Natural killer cell (primary cell): ENCODE measurements around the gene MZF1. TPM values are rescaled to one million over a fixed set of nuclear protein-coding genes. Genes with fewer than 3 reads are reported as not detected.
A peak's percentile ranks its signal among the peaks of the same experiment; 100 is the strongest.

Source experiments
- ATAC-seq, 3 donors: fragments of 150-1000 bp in 2 of 3; fragments of 200-7000 bp in 1 of 3; cut with Tn5 transposase; 1 replicate in 1 of 3; 2 replicates in 2 of 3; pipeline ENCODE4 v1.10.0; 2021; ENCODE audit warnings: mild to moderate bottlenecking in 2 of 3, moderate library complexity in 2 of 3
- DNase-seq, 2 donors: peaks; one replicate each; pipeline versions ENCODE4 v3.0.0 to v3.0.0-alpha.2; 2013 to 2021; ENCODE audit warnings: mixed read lengths in 1 of 2
- H3K27ac ChIP-seq: one replicate; pipeline ENCODE4 v1.5.1; 2013; ENCODE audit warnings: mild to moderate bottlenecking, low read length
- H3K27me3 ChIP-seq: one replicate; pipeline ENCODE4 v1.6.1; 2013; ENCODE audit warnings: low read length; ENCODE audit not compliant: control insufficient read depth, insufficient read depth
- H3K36me3 ChIP-seq: one replicate; pipeline ENCODE4 v1.6.1; 2013; ENCODE audit warnings: low read length; ENCODE audit not compliant: control insufficient read depth, insufficient read depth
- H3K4me1 ChIP-seq: one replicate; pipeline ENCODE4 v1.6.1; 2013; ENCODE audit warnings: low read length; ENCODE audit not compliant: control insufficient read depth, insufficient read depth
- H3K4me3 ChIP-seq: one replicate; pipeline ENCODE4 v1.5.1; 2013; ENCODE audit warnings: low read length
- H3K9me3 ChIP-seq: one replicate; pipeline ENCODE4 v1.6.1; 2013; ENCODE audit warnings: low read length; ENCODE audit not compliant: control insufficient read depth, insufficient read depth
- H3K27ac Mint-ChIP-seq, 2 donors: one replicate each; pipeline ENCODE4 v1.8.0; 2022; ENCODE audit warnings: mild to moderate bottlenecking in 2 of 2, mixed read lengths in 2 of 2, moderate library complexity in 1 of 2
- H3K27me3 Mint-ChIP-seq, 2 donors: one replicate each; pipeline ENCODE4 v1.8.0; 2022; ENCODE audit warnings: low read depth in 2 of 2, mixed read lengths in 2 of 2
- H3K36me3 Mint-ChIP-seq: one replicate; pipeline ENCODE4 v1.8.0; 2022; ENCODE audit warnings: mixed read lengths
- H3K4me1 Mint-ChIP-seq, 2 donors: one replicate each; pipeline ENCODE4 v1.8.0; 2022; ENCODE audit warnings: mixed read lengths in 2 of 2
- H3K4me3 Mint-ChIP-seq: one replicate; pipeline ENCODE4 v1.8.0; 2022; ENCODE audit warnings: mild to moderate bottlenecking, moderate library complexity, mixed read lengths
- H3K9me3 Mint-ChIP-seq, 2 donors: one replicate each; pipeline ENCODE4 v1.8.0; 2022; ENCODE audit warnings: mixed read lengths in 2 of 2
- WGBS: methylation state at CpG from one replicate; pipeline ENCODE4 v1.1.7; 2013; ENCODE audit warnings: missing lambda C conversion rate; ENCODE audit not compliant: insufficient coverage; 5-methylcytosine and 5-hydroxymethylcytosine counted together
- intact Hi-C: fragments of 100-400 bp; cut with micrococcal nuclease; formaldehyde crosslinking; loops from one replicate; pipeline ENCODE4 v1.14.2; 2022
- total RNA-seq, 4 donors: library from RNA; stranded (reverse); fragments of 120-200 nt in 1 of 4; gene quantifications; one replicate each; pipeline versions ENCODE4 v1.2.3 to v1.2.4, GENCODE V29; 2013 to 2022
- TF ChIP-seq, protein P1 (sequence below): fragments of 200-600 bp; IDR thresholded peaks from one replicate; pipeline ENCODE4 v1.8.0; 2022; ENCODE audit warnings: antibody characterized with exemption

Gene MZF1
- total RNA-seq, 3 donors from 2014 or later (not counting 1 experiment from before 2014, with no cell fraction given): 24.9 to 40.1 (median 37.3) TPM

DNA sequence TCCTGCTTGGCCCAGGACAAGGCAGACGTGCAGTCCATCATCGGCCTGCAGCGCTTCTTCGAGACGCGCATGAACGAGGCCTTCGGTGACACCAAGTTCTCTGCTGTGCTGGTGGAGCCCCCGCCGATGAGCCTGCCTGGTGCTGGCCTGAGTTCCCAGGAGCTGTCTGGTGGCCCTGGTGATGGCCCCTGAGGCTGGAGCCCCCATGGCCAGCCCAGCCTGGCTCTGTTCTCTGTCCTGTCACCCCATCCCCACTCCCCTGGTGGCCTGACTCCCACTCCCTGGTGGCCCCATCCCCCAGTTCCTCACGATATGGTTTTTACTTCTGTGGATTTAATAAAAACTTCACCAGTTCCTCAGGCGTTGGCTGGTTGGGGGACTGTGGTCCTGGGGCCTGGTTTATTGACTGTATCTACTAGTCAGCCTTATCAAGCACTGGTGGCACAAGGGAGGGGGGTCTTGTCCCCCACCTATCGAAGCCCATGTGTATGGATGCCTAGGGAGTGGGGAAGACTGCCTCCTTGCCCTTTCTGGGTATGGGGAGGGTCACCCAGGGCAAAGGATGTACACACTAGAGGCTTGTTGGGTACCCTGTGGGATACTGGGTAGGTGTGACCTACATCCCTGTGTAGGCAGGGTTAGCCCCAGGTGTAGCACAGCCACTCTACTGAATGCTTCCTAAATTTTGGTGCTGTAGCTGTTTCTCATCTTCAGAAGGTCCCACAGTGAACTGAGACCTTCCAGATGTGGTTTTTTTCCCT, 22.6 kb downstream of the MZF1 start:
- H3K4me3 ChIP-seq: no peak overlapping the region
- no peaks in the 10 kb centered on the region for H3K27me3 ChIP-seq
- no peaks in the 10 kb centered on the region for H3K9me3 ChIP-seq
- H3K36me3 ChIP-seq: peaks cover 72% of the 10 kb centered on the region
- H3K4me1 ChIP-seq: peaks cover 32% of the 10 kb centered on the region
- Mint-ChIP-seq H3K9me3 (no peaks in the 10 kb centered on the region), H3K27me3 (no peaks in the 10 kb centered on the region), H3K4me3 (no peak overlapping the region), H3K36me3 (no peaks in the 10 kb centered on the region), H3K27ac (peak overlapping the region; percentile 16 to 44), H3K4me1 (peaks cover 36 to 44% of the 10 kb centered on the region in 2 donors)
- no peak overlapping the region for H3K27ac ChIP-seq
- TF ChIP-seq, protein P1, sequence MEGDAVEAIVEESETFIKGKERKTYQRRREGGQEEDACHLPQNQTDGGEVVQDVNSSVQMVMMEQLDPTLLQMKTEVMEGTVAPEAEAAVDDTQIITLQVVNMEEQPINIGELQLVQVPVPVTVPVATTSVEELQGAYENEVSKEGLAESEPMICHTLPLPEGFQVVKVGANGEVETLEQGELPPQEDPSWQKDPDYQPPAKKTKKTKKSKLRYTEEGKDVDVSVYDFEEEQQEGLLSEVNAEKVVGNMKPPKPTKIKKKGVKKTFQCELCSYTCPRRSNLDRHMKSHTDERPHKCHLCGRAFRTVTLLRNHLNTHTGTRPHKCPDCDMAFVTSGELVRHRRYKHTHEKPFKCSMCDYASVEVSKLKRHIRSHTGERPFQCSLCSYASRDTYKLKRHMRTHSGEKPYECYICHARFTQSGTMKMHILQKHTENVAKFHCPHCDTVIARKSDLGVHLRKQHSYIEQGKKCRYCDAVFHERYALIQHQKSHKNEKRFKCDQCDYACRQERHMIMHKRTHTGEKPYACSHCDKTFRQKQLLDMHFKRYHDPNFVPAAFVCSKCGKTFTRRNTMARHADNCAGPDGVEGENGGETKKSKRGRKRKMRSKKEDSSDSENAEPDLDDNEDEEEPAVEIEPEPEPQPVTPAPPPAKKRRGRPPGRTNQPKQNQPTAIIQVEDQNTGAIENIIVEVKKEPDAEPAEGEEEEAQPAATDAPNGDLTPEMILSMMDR: no peak
- no peak for ATAC-seq
- 94% methylated on average over 13 of the region's 13 CpGs for WGBS
- DNase-seq: peak in 1 of 2 donors; percentile 16
- intact Hi-C loops: no loop called here

DNA sequence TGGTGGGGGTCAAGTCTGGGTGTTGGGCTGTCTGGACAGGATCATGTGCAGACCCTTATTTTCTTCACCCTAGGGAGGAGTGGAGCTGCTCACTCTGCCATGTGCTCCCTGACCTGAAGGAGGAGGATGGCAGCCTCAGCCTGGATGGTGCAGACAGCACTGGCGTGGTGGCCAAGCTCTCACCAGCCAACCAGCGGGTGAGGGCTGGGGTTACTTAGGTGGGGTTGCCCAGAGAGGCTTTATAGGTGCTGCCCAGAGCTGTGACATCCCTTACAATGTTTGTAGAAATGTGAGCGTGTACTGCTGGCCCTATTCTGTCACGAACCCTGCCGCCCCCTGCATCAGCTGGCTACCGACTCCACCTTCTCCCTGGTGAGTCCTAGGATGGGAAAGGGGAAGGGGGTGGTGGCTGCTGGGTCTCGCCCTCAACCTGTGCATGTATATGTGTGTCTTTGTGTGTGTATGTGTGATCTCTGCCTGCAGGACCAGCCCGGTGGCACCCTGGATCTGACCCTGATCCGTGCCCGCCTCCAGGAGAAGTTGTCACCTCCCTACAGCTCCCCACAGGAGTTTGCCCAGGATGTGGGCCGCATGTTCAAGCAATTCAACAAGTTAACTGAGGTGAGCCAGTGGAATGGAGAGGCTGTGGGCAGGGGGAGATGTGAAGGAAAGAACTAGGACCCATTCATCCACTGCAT, 23.3 kb downstream of the MZF1 start:
- no peaks in the 10 kb centered on the region for H3K9me3 Mint-ChIP-seq
- DNase-seq (no peak), ATAC-seq (no peak)
- H3K27me3 Mint-ChIP-seq: no peaks in the 10 kb centered on the region
- peaks cover 34% of the 10 kb centered on the region for H3K4me1 ChIP-seq
- TF ChIP-seq, protein P1: no peak
- no peak overlapping the region for H3K4me3 ChIP-seq
- H3K36me3 Mint-ChIP-seq: no peaks in the 10 kb centered on the region
- peaks cover 35 to 44% of the 10 kb centered on the region in 2 donors for H3K4me1 Mint-ChIP-seq
- intact Hi-C loops: no loop called here
- H3K27me3 ChIP-seq: no peaks in the 10 kb centered on the region
- H3K4me3 Mint-ChIP-seq: peak overlapping the region; percentile 31
- no peak overlapping the region for H3K27ac Mint-ChIP-seq
- H3K36me3 ChIP-seq: peaks cover 72% of the 10 kb centered on the region
- H3K27ac ChIP-seq: no peak overlapping the region
- 97% methylated on average over 11 of the region's 11 CpGs for WGBS
- no peaks in the 10 kb centered on the region for H3K9me3 ChIP-seq

DNA sequence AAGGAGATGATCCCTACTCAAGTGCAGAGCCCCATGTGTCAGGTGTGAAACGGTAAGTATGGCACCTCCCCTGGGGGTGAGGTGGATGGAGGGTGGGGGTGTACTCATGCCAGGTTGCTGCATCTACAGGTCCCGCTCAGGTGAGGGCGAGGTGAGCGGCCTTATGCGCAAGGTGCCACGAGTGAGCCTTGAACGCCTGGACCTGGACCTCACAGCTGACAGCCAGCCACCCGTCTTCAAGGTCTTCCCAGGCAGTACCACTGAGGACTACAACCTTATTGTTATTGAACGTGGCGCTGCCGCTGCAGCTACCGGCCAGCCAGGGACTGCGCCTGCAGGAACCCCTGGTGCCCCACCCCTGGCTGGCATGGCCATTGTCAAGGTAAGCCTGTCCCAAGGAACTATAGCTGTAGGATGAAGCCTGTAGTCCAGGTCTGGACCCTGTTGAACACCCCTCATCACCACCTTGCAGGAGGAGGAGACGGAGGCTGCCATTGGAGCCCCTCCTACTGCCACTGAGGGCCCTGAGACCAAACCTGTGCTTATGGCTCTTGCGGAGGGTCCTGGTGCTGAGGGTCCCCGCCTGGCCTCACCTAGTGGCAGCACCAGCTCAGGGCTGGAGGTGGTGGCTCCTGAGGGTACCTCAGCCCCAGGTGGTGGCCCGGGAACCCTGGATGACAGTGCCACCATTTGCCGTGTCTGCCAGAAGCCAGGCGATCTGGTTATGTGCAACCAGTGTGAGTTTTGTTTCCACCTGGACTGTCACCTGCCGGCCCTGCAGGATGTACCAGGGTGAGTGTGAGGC, 24.1 kb downstream of the MZF1 start:
- peaks cover 31 to 40% of the 10 kb centered on the region in 2 donors for H3K4me1 Mint-ChIP-seq
- DNase-seq (peak in 1 of 2 donors; percentile 17), ATAC-seq (no peak)
- no peak overlapping the region for H3K27ac Mint-ChIP-seq
- no peak overlapping the region for H3K4me3 Mint-ChIP-seq
- Histone ChIP-seq H3K4me1 (peaks cover 27% of the 10 kb centered on the region), H3K27me3 (no peaks in the 10 kb centered on the region), H3K27ac (no peak overlapping the region), H3K9me3 (no peaks in the 10 kb centered on the region), H3K4me3 (no peak overlapping the region), H3K36me3 (peaks cover 72% of the 10 kb centered on the region)
- WGBS: 95% methylated on average over 20 of the region's 20 CpGs
- H3K36me3 Mint-ChIP-seq: no peaks in the 10 kb centered on the region
- intact Hi-C loops: no loop called here
- no peaks in the 10 kb centered on the region for H3K9me3 Mint-ChIP-seq
- H3K27me3 Mint-ChIP-seq: no peaks in the 10 kb centered on the region
- TF ChIP-seq, protein P1: no peak
